HepG2 (cell line): Measurements from ENCODE around the gene SERPINA9. TPM values are rescaled to one million over a fixed set of nuclear protein-coding genes. Genes with fewer than 3 reads are reported as not detected.

Experiments used
- ATAC-seq: fragments of 200-7000 bp; cut with Tn5 transposase; 3 replicates; pipeline ENCODE4 v1.9.1; 2020; ENCODE audit warnings: mild to moderate bottlenecking, moderate library complexity
- BruUV-seq: library from RNA; stranded (reverse); fragments of 400-500 nt; replicated peaks from 2 replicates; lab custom pipeline; 2021; lab: Mats Ljungman, UMichigan
- CTCF ChIA-PET: fragments of 300-600 bp; formaldehyde crosslinking; extraction: SDS; loops from one replicate; lab custom pipeline; 2021; ENCODE audit warnings: low total read pairs, inconsistent platforms, low intra/inter-chr PET ratio; lab: Yijun Ruan, JAX
- POLR2A ChIA-PET: fragments of 350-600 bp; sonication (Branson Sonifier 250); formaldehyde crosslinking; loops from one replicate; lab custom pipeline; 2020; ENCODE audit warnings: antibody characterized with exemption, inconsistent platforms; lab: Yijun Ruan, JAX
- DNase-seq: peaks from one replicate; pipeline ENCODE4 v3.0.0-alpha.2; 2015; ENCODE audit warnings: low spot score
- FAIRE-seq: peaks from 3 replicates; lab custom pipeline; 2011; peaks lifted over from hg19 to GRCh38; lab: Jason Lieb, UNC
- H2AFZ ChIP-seq: one replicate; pipeline ENCODE4 v1.6.1; 2011; ENCODE audit warnings: low read length, inconsistent platforms
- H3K27ac ChIP-seq: fragments of 300-600 bp; 3 replicates; pipeline ENCODE4 v1.8.0; 2011; ENCODE audit warnings: mixed run types, mild to moderate bottlenecking, mixed read lengths, low read length, inconsistent platforms; ENCODE audit not compliant: insufficient read depth; ENCODE audit errors: extremely low read length
- H3K27me3 ChIP-seq, 2 experiments: fragments of 200-600 bp in 1 of 2; 2 replicates in 1 of 2; 3 replicates in 1 of 2; pipeline versions ENCODE4 v1.6.0 to v1.8.0; 2011; ENCODE audit warnings: low read length in 2 of 2, mild to moderate bottlenecking in 2 of 2, moderate library complexity in 2 of 2, inconsistent platforms in 1 of 2; ENCODE audit not compliant: insufficient read depth in 2 of 2, control insufficient read depth in 1 of 2
- H3K36me3 ChIP-seq, 2 experiments: fragments of 200-600 bp in 1 of 2; replicated peaks in 1 of 2; 2 replicates in 1 of 2; 3 replicates in 1 of 2; pipeline versions ENCODE4 v1.5.1 to v1.8.0; 2011; ENCODE audit warnings: low read length in 2 of 2, inconsistent platforms in 1 of 2; ENCODE audit not compliant: insufficient read depth in 2 of 2, control insufficient read depth in 1 of 2
- H3K4me1 ChIP-seq: 2 replicates; pipeline ENCODE4 v1.5.1; 2012; ENCODE audit warnings: low read length, inconsistent platforms; ENCODE audit not compliant: insufficient read depth
- H3K4me2 ChIP-seq: 2 replicates; pipeline ENCODE4 v1.6.0; 2011; ENCODE audit warnings: low read depth, low read length, inconsistent platforms
- H3K4me3 ChIP-seq, 3 experiments: fragments of 200-600 bp in 1 of 3; sonication (generic), shearing (Covaris generic) in 1 of 3; replicated peaks in 1 of 3; 2 replicates each; pipeline ENCODE4 v1.5.1; 2011 to 2016; ENCODE audit warnings: low read length in 3 of 3, inconsistent platforms in 2 of 3, low read depth in 2 of 3, mild to moderate bottlenecking in 2 of 3, control low read depth in 1 of 3, mixed read lengths in 1 of 3; ENCODE audit not compliant: insufficient read depth in 1 of 3
- H3K79me2 ChIP-seq: one replicate; pipeline ENCODE4 v1.6.1; 2011; ENCODE audit warnings: low read length, inconsistent platforms; ENCODE audit not compliant: insufficient read depth
- H3K9ac ChIP-seq: 2 replicates; pipeline ENCODE4 v1.6.0; 2011; ENCODE audit warnings: mild to moderate bottlenecking, low read depth, low read length, inconsistent platforms; ENCODE audit not compliant: insufficient read depth
- H3K9me3 ChIP-seq: 2 replicates; pipeline ENCODE4 v1.5.1; 2012; ENCODE audit warnings: mild to moderate bottlenecking, low read length
- H4K20me1 ChIP-seq: 2 replicates; pipeline ENCODE4 v1.6.0; 2011; ENCODE audit warnings: inconsistent platforms, mild to moderate bottlenecking, low read length, moderate library complexity; ENCODE audit not compliant: insufficient read depth
- ARNT2 ChIP-seq: sonication (generic); formaldehyde crosslinking; IDR thresholded peaks from 2 replicates; pipeline ENCODE4 v1.8.0; 2022; ENCODE audit warnings: mild to moderate bottlenecking, low read depth, missing genetic modification reagents, moderate library complexity
- CBX2 ChIP-seq, 2 experiments: fragments of 200-600 bp in 1 of 2; sonication (generic); formaldehyde crosslinking in 1 of 2; IDR thresholded peaks; 2 replicates each; pipeline versions ENCODE4 v1.7.0 to v1.8.1; 2018 to 2022; ENCODE audit warnings: low read depth in 2 of 2, low read length in 1 of 2, mild to moderate bottlenecking in 1 of 2, missing genetic modification reagents in 1 of 2
- CBX5 ChIP-seq: sonication (generic); formaldehyde crosslinking; IDR thresholded peaks from 2 replicates; pipeline ENCODE4 v1.4.0; 2020; ENCODE audit warnings: missing genetic modification reagents, borderline replicate concordance
- DPF2 ChIP-seq: sonication (generic); formaldehyde crosslinking; IDR thresholded peaks from 2 replicates; pipeline ENCODE4 v1.4.0; 2020; ENCODE audit warnings: mild to moderate bottlenecking, low read depth, missing genetic modification reagents, borderline replicate concordance
- FOXP1 ChIP-seq, 2 experiments: fragments of 450-650 bp in 1 of 2; IDR thresholded peaks; 2 replicates each; pipeline ENCODE4 v1.6.1; 2017 to 2018; ENCODE audit warnings: antibody characterized with exemption in 1 of 2
- GATA4 ChIP-seq: sonication (generic); IDR thresholded peaks from 2 replicates; pipeline ENCODE4 v1.6.1; 2016; ENCODE audit warnings: antibody characterized with exemption, low read depth, borderline replicate concordance
- HNRNPUL1 ChIP-seq: fragments of 200-400 bp; formaldehyde crosslinking; IDR thresholded peaks from 2 replicates; pipeline ENCODE4 v1.6.1; 2017; ENCODE audit warnings: low read depth, mild to moderate bottlenecking, low read length, moderate library complexity
- MAX ChIP-seq: IDR thresholded peaks from 2 replicates; pipeline ENCODE4 v1.6.1; 2012; ENCODE audit warnings: inconsistent platforms
- MED1 ChIP-seq: sonication (generic); formaldehyde crosslinking; IDR thresholded peaks from 2 replicates; pipeline ENCODE4 v1.4.0; 2020; ENCODE audit warnings: missing genetic modification reagents
- NBN ChIP-seq: fragments of 450-650 bp; conservative IDR thresholded peaks from 2 replicates; pipeline ENCODE4 v1.6.1; 2017
- NONO ChIP-seq, 2 experiments: fragments of 450-650 bp in 1 of 2; sonication (generic) in 1 of 2; formaldehyde crosslinking in 1 of 2; IDR thresholded peaks in 1 of 2; conservative IDR thresholded peaks in 1 of 2; 2 replicates each; pipeline versions ENCODE4 v1.6.1 to v1.8.0; 2017 to 2022; ENCODE audit warnings: mild to moderate bottlenecking in 1 of 2, missing genetic modification reagents in 1 of 2, moderate library complexity in 1 of 2
- SOX5 ChIP-seq: IDR thresholded peaks from 2 replicates; pipeline ENCODE4 v1.6.1; 2016; ENCODE audit warnings: borderline replicate concordance
- TFDP2 ChIP-seq: sonication (generic); formaldehyde crosslinking; IDR thresholded peaks from 2 replicates; pipeline ENCODE4 v1.4.0; 2020; ENCODE audit warnings: missing genetic modification reagents
- THAP11 ChIP-seq: IDR thresholded peaks from 2 replicates; pipeline ENCODE4 v1.6.1; 2016; ENCODE audit warnings: missing biosample characterization, missing genetic modification reagents
- ZNF251 ChIP-seq: sonication (generic); formaldehyde crosslinking; IDR thresholded peaks from 2 replicates; pipeline ENCODE4 v1.9.0; 2021; ENCODE audit warnings: mild to moderate bottlenecking, missing genetic modification reagents
- ZNF335 ChIP-seq: sonication (generic); formaldehyde crosslinking; IDR thresholded peaks from 2 replicates; pipeline ENCODE4 v1.4.0; 2020; ENCODE audit warnings: missing genetic modification reagents
- ZNF512B ChIP-seq: sonication (generic); formaldehyde crosslinking; IDR thresholded peaks from 2 replicates; pipeline ENCODE4 v1.5.1; 2020; ENCODE audit warnings: missing genetic modification reagents, mild to moderate bottlenecking, borderline replicate concordance
- ZNF562 ChIP-seq: sonication (generic); formaldehyde crosslinking; IDR thresholded peaks from 2 replicates; pipeline ENCODE4 v1.8.0; 2022; ENCODE audit warnings: missing genetic modification reagents, borderline replicate concordance
- ZNF841 ChIP-seq: sonication (generic); formaldehyde crosslinking; IDR thresholded peaks from 2 replicates; pipeline ENCODE4 v1.8.1; 2023; ENCODE audit warnings: missing genetic modification reagents, borderline replicate concordance
- WGBS: methylation state at CpG from one replicate; pipeline ENCODE4 v1.1.6; 2017; ENCODE audit warnings: low lambda C conversion rate; 5-methylcytosine and 5-hydroxymethylcytosine counted together
- in situ Hi-C: cut with HindIII; loops from 2 replicates; pipeline ENCODE4 v1.10.0; 2017; ENCODE audit warnings: low pct_unique_long_range_greater_than_20kb; ENCODE audit not compliant: extremely low pct_ligation_motif_present
- intact Hi-C: fragments of 100-400 bp; cut with micrococcal nuclease; formaldehyde crosslinking; loops from one replicate; pipeline ENCODE4 v1.10.0; 2022; ENCODE audit not compliant: unreplicated experiment
- polyA plus RNA-seq, 8 experiments: library from polyadenylated mRNA; depleted of rRNA in 3 of 8; stranded (reverse) in 7 of 8; unstranded in 1 of 8; fragments of >200 nt; fragmentation: Illumina TruSeq in 4 of 8; extraction: Trizol in 4 of 8; gene quantifications; 2 replicates each; pipeline versions ENCODE4 v1.2.1 to v1.2.3, GENCODE V29; 2011 to 2016; ENCODE audit warnings: low read depth in 4 of 8, missing spikeins in 1 of 8, mixed read lengths in 1 of 8; ENCODE audit not compliant: insufficient read depth in 1 of 8
- total RNA-seq, 5 experiments: library from RNA; depleted of rRNA; stranded (reverse); fragments of >200 nt; fragmentation: Illumina TruSeq; extraction: Trizol; gene quantifications; 2 replicates each; pipeline ENCODE4 v1.2.3, GENCODE V29; 2016; ENCODE audit warnings: low read depth in 1 of 5

SERPINA9 gene
- total and polyA plus RNA-seq, 2 of the 13 experiments (the other 11 are each of a cell fraction or from before 2014, with no cell fraction given), result 0.21 TPM; not detected in 1

GRCh38 chr14:94501588-94502516 lies 25.9 kb upstream of the SERPINA9 start:
- Histone ChIP-seq H3K36me3 (no peaks in the 10 kb centered on the region), H3K4me1 (peaks cover 39% of the 10 kb centered on the region), H3K4me3 (no peak overlapping the region), H3K9me3 (no peaks in the 10 kb centered on the region), H3K79me2 (no peaks in the 10 kb centered on the region), H3K27me3 (no peaks in the 10 kb centered on the region), H3K9ac (no peak overlapping the region), H3K27ac (no peak overlapping the region), H2AFZ (no peak overlapping the region), H3K4me2 (no peak overlapping the region), H4K20me1 (no peaks in the 10 kb centered on the region)
- POLR2A ChIA-PET, result interaction anchor here (0.6 kb wide), 1 partner anchor 80 kb away, joined by 5 read pairs; no protein-coding TSS in a partner anchor
- in situ Hi-C loops, result no loop called here
- 56% methylated on average over 15 of the region's 16 CpGs for WGBS
- CTCF ChIA-PET, result interaction anchor here (1.0 kb wide), 1 partner anchor 16 kb away, joined by 3 read pairs; no protein-coding TSS in a partner anchor
- DNase-seq, result peak; percentile 62
- intact Hi-C loops, result no loop called here
- FAIRE-seq, result peak; percentile 43
- ATAC-seq, result peak; percentile 44
- no TSS peak for BruUV-seq
- peak; percentile 63; the same call in 1 of the 2 replicates for TF ChIP-seq DPF2 (CRISPR knock-in tag)
- 0 out of 2 replicates have a peak, but pooled peaks have one; percentile 33 for TF ChIP-seq GATA4
- TF ChIP-seq NONO (IDR thresholded peaks at IDR 0.05), result no peak
- peak; percentile 37; the same call in 1 of the 2 replicates for TF ChIP-seq NONO (CRISPR knock-in tag; conservative IDR thresholded peaks at IDR 0.05)
- TF ChIP-seq TFDP2 (CRISPR knock-in tag), result no peak
- no peak for TF ChIP-seq HNRNPUL1
- no peak for TF ChIP-seq CBX5 (CRISPR knock-in tag)
- TF ChIP-seq ZNF335, result no peak
- TF ChIP-seq SOX5 (CRISPR knock-in tag), result peak; percentile 39; the same call in 1 of the 2 replicates
- no peak for TF ChIP-seq CBX2 (IDR thresholded peaks at IDR 0.05; ENCODE audit: low read depth, low read length)
- no peak for TF ChIP-seq CBX2 (CRISPR knock-in tag; IDR thresholded peaks at IDR 0.05; ENCODE audit: low read depth)
- no peak for TF ChIP-seq ZNF512B
- TF ChIP-seq MAX, result no peak
- no peak for TF ChIP-seq ARNT2 (CRISPR knock-in tag)
- TF ChIP-seq MED1 (CRISPR knock-in tag), result peak; percentile 49; the same call in 1 of the 2 replicates
- no peak for TF ChIP-seq ZNF251 (CRISPR knock-in tag)
- no peak for TF ChIP-seq THAP11 (CRISPR knock-in tag)
- no peak for TF ChIP-seq NBN
- TF ChIP-seq ZNF562, result no peak
- peak; percentile 92 for TF ChIP-seq FOXP1 (IDR thresholded peaks at IDR 0.05)
- TF ChIP-seq FOXP1 (CRISPR knock-in tag; IDR thresholded peaks at IDR 0.05), result peak; percentile 88
- TF ChIP-seq ZNF841, result no peak
